ENCODE measurements around the gene MYH11.
"Not testable (repeated sequence)": the region's sequence is repeated elsewhere in the genome, so short reads cannot be mapped to it uniquely, and the experiment has no call there.

MYH11 gene

DNA sequence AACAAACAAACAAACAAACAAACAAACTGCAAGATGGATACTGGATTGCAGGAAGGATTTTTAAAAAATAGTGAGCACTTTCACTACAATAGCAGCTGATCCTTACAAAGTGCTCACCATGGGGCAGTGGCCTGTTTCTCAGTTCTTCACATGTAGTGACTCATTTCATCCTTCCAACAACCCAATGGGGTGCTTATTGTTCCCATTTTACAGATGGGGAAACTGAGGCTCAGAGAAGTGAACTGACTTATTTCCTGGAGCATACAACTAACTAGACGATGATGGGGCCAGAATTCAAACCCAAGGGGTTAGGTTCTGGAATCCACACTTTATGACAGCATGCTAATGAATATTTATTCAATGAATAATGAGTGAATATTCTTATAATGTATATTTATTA, 61.2 kb downstream of the MYH11 start:
- no peak overlapping the region for H3K4me3 ChIP-seq (ENCODE audit: low read depth, low read length)
- no peak for DNase-seq (ENCODE audit: low read depth, low spot score)
- ChIA-PET POLR2A (no interaction called here), CTCF (interaction anchor here (1.6 to 2.2 kb wide), 2 partner anchors 13 to 28 kb away, joined by 3 to 6 read pairs; no protein-coding TSS in a partner anchor)
- TF ChIP-seq, protein P1, sequence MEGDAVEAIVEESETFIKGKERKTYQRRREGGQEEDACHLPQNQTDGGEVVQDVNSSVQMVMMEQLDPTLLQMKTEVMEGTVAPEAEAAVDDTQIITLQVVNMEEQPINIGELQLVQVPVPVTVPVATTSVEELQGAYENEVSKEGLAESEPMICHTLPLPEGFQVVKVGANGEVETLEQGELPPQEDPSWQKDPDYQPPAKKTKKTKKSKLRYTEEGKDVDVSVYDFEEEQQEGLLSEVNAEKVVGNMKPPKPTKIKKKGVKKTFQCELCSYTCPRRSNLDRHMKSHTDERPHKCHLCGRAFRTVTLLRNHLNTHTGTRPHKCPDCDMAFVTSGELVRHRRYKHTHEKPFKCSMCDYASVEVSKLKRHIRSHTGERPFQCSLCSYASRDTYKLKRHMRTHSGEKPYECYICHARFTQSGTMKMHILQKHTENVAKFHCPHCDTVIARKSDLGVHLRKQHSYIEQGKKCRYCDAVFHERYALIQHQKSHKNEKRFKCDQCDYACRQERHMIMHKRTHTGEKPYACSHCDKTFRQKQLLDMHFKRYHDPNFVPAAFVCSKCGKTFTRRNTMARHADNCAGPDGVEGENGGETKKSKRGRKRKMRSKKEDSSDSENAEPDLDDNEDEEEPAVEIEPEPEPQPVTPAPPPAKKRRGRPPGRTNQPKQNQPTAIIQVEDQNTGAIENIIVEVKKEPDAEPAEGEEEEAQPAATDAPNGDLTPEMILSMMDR (IDR thresholded peaks at IDR 0.05; ENCODE audit: insufficient read depth, low read length, missing control alignments) = no peak

DNA sequence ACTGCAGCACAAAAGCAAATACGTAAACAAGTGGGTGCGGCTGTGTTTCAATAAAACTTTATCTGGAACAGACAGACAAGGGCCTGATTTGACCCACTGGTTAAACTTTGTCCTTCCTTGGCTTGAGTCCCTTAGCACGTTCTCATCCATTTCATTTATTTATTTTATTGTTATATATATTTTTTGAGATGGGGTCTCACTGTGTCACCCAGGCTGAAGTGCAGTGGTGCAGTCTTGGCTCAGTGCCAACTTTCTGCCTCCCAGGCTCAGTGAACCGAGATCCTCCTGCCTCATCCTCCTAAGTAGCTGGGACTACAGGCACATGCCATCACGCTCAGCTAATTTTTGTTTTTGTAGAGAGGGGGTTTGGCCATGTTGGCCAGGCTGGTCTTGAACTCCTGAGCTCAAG, 64.3 kb downstream of the MYH11 start:
- TF ChIP-seq, protein P1 (IDR thresholded peaks at IDR 0.05; ENCODE audit: insufficient read depth, low read length, missing control alignments) = no peak
- CTCF ChIA-PET = interaction anchor here (1.7 to 2.8 kb wide), 2 partner anchors 9 to 36 kb away, joined by 5 to 6 read pairs; no protein-coding TSS in a partner anchor
- H3K4me3 ChIP-seq (ENCODE audit: low read depth, low read length) = no peak overlapping the region
- POLR2A ChIA-PET = no interaction called here
- DNase-seq (ENCODE audit: low read depth, low spot score) = no peak

DNA sequence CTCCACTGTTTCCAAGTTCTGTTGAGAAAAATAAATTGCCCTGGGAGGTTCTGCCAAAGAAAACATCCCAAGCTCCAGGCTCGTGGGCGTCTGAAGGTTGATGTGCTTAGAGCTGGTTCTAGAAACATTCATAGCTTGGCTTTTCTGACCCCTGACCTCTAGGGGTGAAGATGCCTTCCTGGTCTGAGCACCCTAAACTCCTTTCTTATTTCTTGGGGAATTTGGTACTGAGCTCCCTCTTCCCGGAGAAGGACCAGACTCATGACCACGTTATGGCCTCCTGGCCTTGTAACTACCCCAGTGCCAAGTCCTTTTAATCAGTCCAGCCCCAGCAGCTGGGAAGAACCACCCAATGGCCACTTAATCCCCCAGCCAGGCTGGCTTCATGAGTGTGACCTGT, 66.4 kb downstream of the MYH11 start:
- POLR2A ChIA-PET = no interaction called here
- CTCF ChIA-PET = interaction anchor here (1.0 to 2.8 kb wide), 4 partner anchors 7 to 337 kb away, joined by 3 to 6 read pairs (median 3); no protein-coding TSS in a partner anchor
- DNase-seq (ENCODE audit: low read depth, low spot score) = no peak
- H3K4me3 ChIP-seq (ENCODE audit: low read depth, low read length) = no peak overlapping the region
- TF ChIP-seq, protein P1 (IDR thresholded peaks at IDR 0.05; ENCODE audit: insufficient read depth, low read length, missing control alignments) = no peak

DNA sequence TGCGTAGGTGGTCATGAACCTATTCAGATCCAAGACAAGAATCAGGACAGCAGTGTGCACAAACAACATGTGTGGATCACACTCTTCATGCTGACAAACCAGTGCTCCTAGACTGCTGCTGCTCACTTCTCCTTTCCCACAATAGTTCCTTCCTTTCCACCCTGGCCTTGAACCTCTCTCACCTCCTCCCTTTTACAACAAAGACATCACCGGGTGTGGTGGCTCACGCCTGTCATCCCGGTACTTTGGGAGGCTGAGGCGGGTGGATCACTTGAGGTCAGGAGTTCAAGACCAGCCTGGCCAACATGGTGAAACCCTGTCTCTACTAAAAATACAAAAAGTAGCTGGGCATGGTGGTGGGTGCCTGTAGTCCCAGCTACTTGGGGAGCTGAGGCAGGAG, 67.0 kb downstream of the MYH11 start:
- DNase-seq (ENCODE audit: low read depth, low spot score); POLR2A ChIA-PET; H3K4me3 ChIP-seq (ENCODE audit: low read depth, low read length): not testable (repeated sequence)
- CTCF ChIA-PET = interaction anchor here (1.0 to 1.1 kb wide), 2 partner anchors 32 to 338 kb away, joined by 3 read pairs; no protein-coding TSS in a partner anchor

DNA sequence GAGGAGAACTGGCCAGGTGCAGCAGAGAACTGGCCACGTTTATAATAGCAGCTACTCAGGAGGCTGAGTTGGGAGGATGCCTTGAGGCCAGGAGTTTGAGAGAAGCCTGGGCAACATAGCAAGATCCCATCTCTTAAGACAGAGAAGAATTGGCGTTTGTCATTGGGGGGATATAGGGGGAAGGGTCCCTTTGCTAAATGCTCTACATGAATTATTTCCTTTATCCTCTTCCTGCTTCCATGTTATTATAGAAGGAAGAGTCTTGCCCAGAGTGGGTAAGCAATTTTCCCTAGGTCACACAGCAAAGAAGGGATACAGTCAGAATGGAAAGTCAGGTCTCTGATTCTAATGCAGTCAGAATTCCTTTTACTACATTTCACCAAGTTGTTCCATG, 68.0 kb downstream of the MYH11 start:
- H3K4me3 ChIP-seq (ENCODE audit: low read depth, low read length) = no peak overlapping the region
- CTCF ChIA-PET = no interaction called here
- POLR2A ChIA-PET = no interaction called here
- TF ChIP-seq, protein P1 (IDR thresholded peaks at IDR 0.05; ENCODE audit: insufficient read depth, low read length, missing control alignments) = no peak
- DNase-seq (ENCODE audit: low read depth, low spot score) = no peak

DNA sequence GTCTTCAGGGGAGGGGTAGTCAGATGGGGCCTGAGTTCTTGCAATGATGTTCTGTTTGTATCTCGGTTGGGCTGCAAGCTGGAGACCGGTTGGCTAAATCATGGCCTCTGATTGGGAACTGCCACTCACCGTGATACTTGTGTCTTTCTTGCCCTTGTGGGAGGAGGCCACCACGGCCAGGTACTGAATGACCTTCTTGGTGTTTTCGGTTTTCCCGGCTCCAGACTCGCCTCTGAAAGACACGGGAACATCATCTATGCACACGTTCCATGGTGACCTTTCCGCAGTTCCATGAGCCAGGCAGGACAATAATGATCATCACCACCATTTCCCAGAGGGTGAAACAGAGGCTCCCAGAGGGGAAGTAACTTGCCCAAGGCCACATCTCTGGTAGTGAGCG, 70.3 kb downstream of the MYH11 start:
- POLR2A ChIA-PET = no interaction called here
- CTCF ChIA-PET = interaction anchor here (2.3 kb wide), 1 partner anchor 35 kb away, joined by 7 read pairs; no protein-coding TSS in a partner anchor
- DNase-seq (ENCODE audit: low read depth, low spot score) = no peak
- H3K4me3 ChIP-seq (ENCODE audit: low read depth, low read length) = no peak overlapping the region
- TF ChIP-seq, protein P1 (IDR thresholded peaks at IDR 0.05; ENCODE audit: insufficient read depth, low read length, missing control alignments) = no peak

DNA sequence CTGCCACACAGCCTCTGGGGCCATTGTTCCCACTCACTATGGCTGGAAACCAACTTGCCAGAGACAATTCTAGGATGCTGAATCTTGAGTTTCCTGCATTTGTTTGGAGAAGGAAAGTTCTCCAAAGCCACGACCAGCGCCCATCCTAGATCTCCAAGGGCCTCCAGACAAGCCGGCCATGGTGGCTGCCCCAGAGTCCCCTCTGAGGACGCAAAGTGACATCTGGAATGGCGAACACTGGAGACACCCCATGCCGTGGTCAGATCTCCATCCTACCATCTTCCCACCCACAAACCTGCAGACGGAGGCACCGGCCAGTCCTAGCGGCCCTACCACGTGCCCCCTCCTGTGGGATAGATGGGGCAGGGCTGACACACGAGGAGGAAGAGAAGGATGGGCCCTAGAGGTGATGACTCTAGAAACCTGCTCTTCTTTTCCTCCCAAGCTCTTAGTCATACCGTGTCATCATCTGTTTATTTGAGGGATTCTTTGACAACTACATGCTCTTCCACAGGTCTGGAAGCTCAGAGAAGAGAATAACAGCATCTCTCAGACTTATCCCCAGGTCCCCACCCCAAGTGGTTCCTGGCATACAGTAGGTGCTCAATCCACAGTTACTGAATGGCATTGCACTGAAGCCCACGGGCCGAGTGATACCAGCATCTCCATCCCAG, 71.3 kb downstream of the MYH11 start:
- no peak overlapping the region for H3K4me3 ChIP-seq (ENCODE audit: low read depth, low read length)
- TF ChIP-seq, protein P1 (IDR thresholded peaks at IDR 0.05; ENCODE audit: insufficient read depth, low read length, missing control alignments) = no peak
- no peak for DNase-seq (ENCODE audit: low read depth, low spot score)
- ChIA-PET POLR2A (no interaction called here), CTCF (no interaction called here)
